ENCODE data around the gene SCUBE3.

The SCUBE3 gene

GRCh38 chr6:35213824-35214756 lies at the start of gene SCUBE3:
SCUBE3 (plus strand) TSS chr6:35213956; CDS start chr6:35214419, 463 bp downstream.
- DNase-seq = peak; percentile 39

- no peak for DNase-seq
These were observed 49.5 kb upstream of the SCUBE3 start for GRCh38 chr6:35164277-35164676.

- DNase-seq = no peak
These were observed 48.9 kb upstream of the SCUBE3 start for GRCh38 chr6:35164868-35165267.

- no peak for DNase-seq
These were observed 48.1 kb upstream of the SCUBE3 start for GRCh38 chr6:35165630-35166071.

GRCh38 chr6:35166116-35166515 lies 47.6 kb upstream of the SCUBE3 start:
- DNase-seq = no peak

GRCh38 chr6:35166520-35166919 lies 47.2 kb upstream of the SCUBE3 start:
- DNase-seq = no peak

- DNase-seq = no peak
These were observed 46.3 kb upstream of the SCUBE3 start for GRCh38 chr6:35167505-35167904.

- no peak for DNase-seq
These were observed 45.3 kb upstream of the SCUBE3 start for GRCh38 chr6:35168461-35168861.

- no peak for DNase-seq
These were observed 43.6 kb upstream of the SCUBE3 start for GRCh38 chr6:35170166-35170565.

GRCh38 chr6:35170891-35171290 lies 42.9 kb upstream of the SCUBE3 start:
- no peak for DNase-seq

- DNase-seq = no peak
These were observed 40.7 kb upstream of the SCUBE3 start for GRCh38 chr6:35173044-35173426.

- DNase-seq = no peak
These were observed 40.2 kb upstream of the SCUBE3 start for GRCh38 chr6:35173427-35174087.

- no peak for DNase-seq
These were observed 39.7 kb upstream of the SCUBE3 start for GRCh38 chr6:35174088-35174434.

GRCh38 chr6:35174501-35174900 lies 39.3 kb upstream of the SCUBE3 start:
- no peak for DNase-seq

- DNase-seq = no peak
These were observed 37.3 kb upstream of the SCUBE3 start for GRCh38 chr6:35176301-35177024.

- DNase-seq = no peak
These were observed 36.6 kb upstream of the SCUBE3 start for GRCh38 chr6:35177157-35177556.

GRCh38 chr6:35177596-35177995 lies 36.2 kb upstream of the SCUBE3 start:
- DNase-seq = no peak

- no peak for DNase-seq
These were observed 35.7 kb upstream of the SCUBE3 start for GRCh38 chr6:35178012-35178411.

- DNase-seq = no peak
These were observed 34.6 kb upstream of the SCUBE3 start for GRCh38 chr6:35178932-35179832.

- DNase-seq = no peak
These were observed 33.7 kb upstream of the SCUBE3 start for GRCh38 chr6:35179901-35180535.

GRCh38 chr6:35181308-35181932 lies 32.3 kb upstream of the SCUBE3 start:
- DNase-seq = no peak

Measured in stimulated activated CD4-positive, alpha-beta T cell treated with anti-CD3 and anti-CD28 coated beads, Interleukin-15, amount 100 ng/mL, for 24 hours (primary cell).